VCaP (cell line): ENCODE results near the gene NRROS.

ENCODE experiments used
- H3K27ac ChIP-seq: fragments of 450-650 bp; 2 replicates; pipeline ENCODE4 v1.5.1; 2017
- CTCF ChIP-seq: fragments of 450-650 bp; conservative IDR thresholded peaks from 2 replicates; pipeline ENCODE4 v1.5.1; 2017; ENCODE audit warnings: mild to moderate bottlenecking, moderate library complexity

NRROS gene

GRCh38 chr3:196662033-196662432 lies 22.5 kb downstream of the NRROS start:
- H3K27ac ChIP-seq = no peak overlapping the region
- TF ChIP-seq CTCF = no peak

- TF ChIP-seq CTCF = no peak
These were observed 23.4 kb downstream of the NRROS start for GRCh38 chr3:196662711-196663571.

GRCh38 chr3:196666001-196666867 lies 26.7 kb downstream of the NRROS start:
- no peak for TF ChIP-seq CTCF

More at GRCh38 chr3:196662711-196663571, 23.4 kb downstream of the NRROS start:
- H3K27ac ChIP-seq = no peak overlapping the region

GRCh38 chr3:196667056-196667825 lies 27.7 kb downstream of the NRROS start:
- H3K27ac ChIP-seq = no peak overlapping the region
- TF ChIP-seq CTCF = no peak

More at GRCh38 chr3:196666001-196666867, 26.7 kb downstream of the NRROS start:
- H3K27ac ChIP-seq = no peak overlapping the region

GRCh38 chr3:196670339-196670738 lies 30.8 kb downstream of the NRROS start:
- H3K27ac ChIP-seq = no peak overlapping the region
- TF ChIP-seq CTCF = no peak

GRCh38 chr3:196673632-196674031 lies 34.1 kb downstream of the NRROS start:
- no peak for TF ChIP-seq CTCF
- no peak overlapping the region for H3K27ac ChIP-seq
